ENCODE measurements around the gene DNAAF8.

Gene DNAAF8

GRCh38 chr16:4797805-4798252 is 63.5 kb downstream of the DNAAF8 start:
- WGBS (ENCODE audit: insufficient coverage) = 98% methylated on average over 21 of the region's 22 CpGs
- Histone ChIP-seq H3K27ac (ENCODE audit: insufficient read depth in 1 of 2, low read depth in 1 of 2, low read length in 2 of 2, poor library complexity in 1 of 2, severe bottlenecking in 2 of 2) (no peak overlapping the region), H3K36me3 (ENCODE audit: control insufficient read depth in 4 of 4, insufficient read depth in 4 of 4, low read length in 3 of 4) (peaks cover 0 to 8% (median 4%) of the 10 kb centered on the region in 4 experiments), H3K27me3 (replicated peaks in 2 of 5; ENCODE audit: control insufficient read depth in 4 of 5, insufficient read depth in 5 of 5, low read length in 4 of 5) (no peaks in the 10 kb centered on the region), H3K9me3 (ENCODE audit: control extremely low read depth in 1 of 5, control insufficient read depth in 4 of 5, insufficient read depth in 2 of 5, low read depth in 1 of 5, low read length in 4 of 5) (no peaks in the 10 kb centered on the region), H3K4me1 (ENCODE audit: control extremely low read depth in 1 of 4, control insufficient read depth in 4 of 4, insufficient read depth in 4 of 4, low read length in 3 of 4) (peaks cover 0 to 24% (median 22%) of the 10 kb centered on the region in 4 experiments), H3K4me3 (ENCODE audit: control insufficient read depth in 1 of 7, extremely low read depth in 1 of 7, insufficient read depth in 4 of 7, low read depth in 2 of 7, low read length in 6 of 7) (no peak overlapping the region)
- no peak for DNase-seq
- CTCF ChIA-PET = no interaction called here
- POLR2A ChIA-PET = no interaction called here

GRCh38 chr16:4798456-4798855 is 64.1 kb downstream of the DNAAF8 start:
- WGBS (ENCODE audit: insufficient coverage) = 93% methylated on average over 14 of the region's 16 CpGs
- DNase-seq = no peak
- Histone ChIP-seq H3K9me3 (ENCODE audit: control extremely low read depth in 1 of 5, control insufficient read depth in 4 of 5, insufficient read depth in 2 of 5, low read depth in 1 of 5, low read length in 4 of 5) (no peaks in the 10 kb centered on the region), H3K4me3 (ENCODE audit: control insufficient read depth in 1 of 7, extremely low read depth in 1 of 7, insufficient read depth in 4 of 7, low read depth in 2 of 7, low read length in 6 of 7) (no peak overlapping the region), H3K27me3 (replicated peaks in 2 of 5; ENCODE audit: control insufficient read depth in 4 of 5, insufficient read depth in 5 of 5, low read length in 4 of 5) (no peaks in the 10 kb centered on the region), H3K36me3 (ENCODE audit: control insufficient read depth in 4 of 4, insufficient read depth in 4 of 4, low read length in 3 of 4) (peaks cover 0 to 8% (median 4%) of the 10 kb centered on the region in 4 experiments), H3K4me1 (ENCODE audit: control extremely low read depth in 1 of 4, control insufficient read depth in 4 of 4, insufficient read depth in 4 of 4, low read length in 3 of 4) (peaks cover 0 to 28% (median 24%) of the 10 kb centered on the region in 4 experiments), H3K27ac (ENCODE audit: insufficient read depth in 1 of 2, low read depth in 1 of 2, low read length in 2 of 2, poor library complexity in 1 of 2, severe bottlenecking in 2 of 2) (no peak overlapping the region)
- ChIA-PET POLR2A (no interaction called here), CTCF (no interaction called here)
